Tibial nerve (tissue), 4 donors: ENCODE measurements around the gene TMCC2.

Experiments used
- CTCF ChIP-seq, 5 experiments: fragments of 200-600 bp in 3 of 5; fragments of 450-650 bp in 2 of 5; sonication (generic) in 3 of 5; IDR thresholded peaks; one replicate each; pipeline ENCODE4 v1.5.1; 2016 to 2019; ENCODE audit warnings: antibody characterized with exemption in 5 of 5, mild to moderate bottlenecking in 3 of 5, moderate library complexity in 2 of 5
- EP300 ChIP-seq, 2 donors: sonication (generic); formaldehyde crosslinking; IDR thresholded peaks; one replicate each; pipeline ENCODE4 v1.6.1; 2017; ENCODE audit warnings: antibody characterized with exemption in 2 of 2, mild to moderate bottlenecking in 1 of 2
- POLR2A ChIP-seq, 2 donors: fragments of 450-650 bp; IDR thresholded peaks; one replicate each; pipeline ENCODE4 v1.6.1; 2017; ENCODE audit warnings: antibody characterized with exemption in 2 of 2, mild to moderate bottlenecking in 2 of 2, moderate library complexity in 2 of 2

GRCh38 chr1:205249651-205250050, 21.9 kb downstream of the TMCC2 start:
- TF ChIP-seq CTCF (IDR thresholded peaks at IDR 0.05) (no peak), POLR2A (IDR thresholded peaks at IDR 0.05) (no peak), EP300 (IDR thresholded peaks at IDR 0.05) (no peak)
